ENCODE data around the gene GKN2. TPM values are rescaled to one million over a fixed set of nuclear protein-coding genes. Genes with fewer than 3 reads are reported as not detected.

GKN2 gene
- polyA plus RNA-seq, 3 donors = not detected

DNA sequence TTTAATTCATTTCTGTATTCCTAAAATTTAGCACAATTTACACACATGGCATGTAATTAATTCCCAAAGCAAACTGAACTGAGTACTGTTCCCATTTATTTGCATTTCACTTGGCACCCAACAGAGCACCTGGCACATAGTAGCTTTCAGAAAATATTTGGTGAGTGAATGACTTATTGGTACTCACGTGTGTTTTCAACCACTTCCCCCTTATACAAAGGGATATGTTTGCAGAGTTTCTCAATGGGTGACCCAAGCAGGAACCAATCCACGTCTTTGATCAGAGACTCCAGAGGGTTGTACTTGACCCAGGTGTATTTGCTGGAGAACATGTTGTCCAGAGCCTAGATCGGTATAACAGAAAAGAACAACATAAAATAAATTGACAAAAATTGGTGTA is 6.6 kb downstream of the GKN2 start:
- Histone ChIP-seq H3K9ac (ENCODE audit: insufficient read depth, low read length, poor library complexity, severe bottlenecking) (no peak overlapping the region), H3K36me3 (replicated peaks in 1 of 2; ENCODE audit: control insufficient read depth in 1 of 2, insufficient read depth in 2 of 2, low read length in 2 of 2) (no peaks in the 10 kb centered on the region), H2AFZ (ENCODE audit: insufficient read depth, low read depth, low read length, poor library complexity, severe bottlenecking) (no peak overlapping the region), H4K20me1 (ENCODE audit: insufficient read depth, low read length) (no peaks in the 10 kb centered on the region), H3K4me1 (ENCODE audit: control insufficient read depth in 1 of 2, insufficient read depth in 2 of 2, low read length in 2 of 2) (peaks cover 6 to 9% of the 10 kb centered on the region in 2 donors), H3K27ac (ENCODE audit: low read depth in 1 of 2, low read length in 2 of 2) (no peak overlapping the region), H3K4me2 (replicated peaks; ENCODE audit: extremely low read depth, low read length, poor library complexity, severe bottlenecking) (no peak overlapping the region), H3K27me3 (ENCODE audit: control insufficient read depth in 2 of 2, insufficient read depth in 2 of 2, low read length in 2 of 2) (no peaks in the 10 kb centered on the region), H3K79me2 (ENCODE audit: insufficient read depth, low read length) (no peaks in the 10 kb centered on the region), H3K4me3 (replicated peaks in 1 of 3; ENCODE audit: low read depth in 2 of 3, low read length in 3 of 3) (no peak overlapping the region), H3K9me3 (replicated peaks in 1 of 2; ENCODE audit: control insufficient read depth in 1 of 2, insufficient read depth in 1 of 2, low read length in 2 of 2) (peaks cover 0 to 3% of the 10 kb centered on the region in 2 donors)
- Mint-ChIP-seq H3K4me1 (peaks cover 9% of the 10 kb centered on the region), H3K9me3 (peaks cover 0 to 6% (median 3%) of the 10 kb centered on the region in 7 donors), H3K27me3 (ENCODE audit: low read depth in 3 of 3) (peaks cover 0 to 2% (median 0%) of the 10 kb centered on the region in 3 donors), H3K36me3 (no peaks in the 10 kb centered on the region), H3K27ac (no peak overlapping the region), H3K4me3 (no peak overlapping the region)
- no peak for DNase-seq
- no CpG with 5 or more reads among the region's 3 CpGs for WGBS (ENCODE audit: insufficient coverage)
- intact Hi-C loops (cut with micrococcal nuclease) = no loop called here
- TF ChIP-seq, protein P1, sequence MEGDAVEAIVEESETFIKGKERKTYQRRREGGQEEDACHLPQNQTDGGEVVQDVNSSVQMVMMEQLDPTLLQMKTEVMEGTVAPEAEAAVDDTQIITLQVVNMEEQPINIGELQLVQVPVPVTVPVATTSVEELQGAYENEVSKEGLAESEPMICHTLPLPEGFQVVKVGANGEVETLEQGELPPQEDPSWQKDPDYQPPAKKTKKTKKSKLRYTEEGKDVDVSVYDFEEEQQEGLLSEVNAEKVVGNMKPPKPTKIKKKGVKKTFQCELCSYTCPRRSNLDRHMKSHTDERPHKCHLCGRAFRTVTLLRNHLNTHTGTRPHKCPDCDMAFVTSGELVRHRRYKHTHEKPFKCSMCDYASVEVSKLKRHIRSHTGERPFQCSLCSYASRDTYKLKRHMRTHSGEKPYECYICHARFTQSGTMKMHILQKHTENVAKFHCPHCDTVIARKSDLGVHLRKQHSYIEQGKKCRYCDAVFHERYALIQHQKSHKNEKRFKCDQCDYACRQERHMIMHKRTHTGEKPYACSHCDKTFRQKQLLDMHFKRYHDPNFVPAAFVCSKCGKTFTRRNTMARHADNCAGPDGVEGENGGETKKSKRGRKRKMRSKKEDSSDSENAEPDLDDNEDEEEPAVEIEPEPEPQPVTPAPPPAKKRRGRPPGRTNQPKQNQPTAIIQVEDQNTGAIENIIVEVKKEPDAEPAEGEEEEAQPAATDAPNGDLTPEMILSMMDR (IDR thresholded peaks at IDR 0.05) = no peak

DNA sequence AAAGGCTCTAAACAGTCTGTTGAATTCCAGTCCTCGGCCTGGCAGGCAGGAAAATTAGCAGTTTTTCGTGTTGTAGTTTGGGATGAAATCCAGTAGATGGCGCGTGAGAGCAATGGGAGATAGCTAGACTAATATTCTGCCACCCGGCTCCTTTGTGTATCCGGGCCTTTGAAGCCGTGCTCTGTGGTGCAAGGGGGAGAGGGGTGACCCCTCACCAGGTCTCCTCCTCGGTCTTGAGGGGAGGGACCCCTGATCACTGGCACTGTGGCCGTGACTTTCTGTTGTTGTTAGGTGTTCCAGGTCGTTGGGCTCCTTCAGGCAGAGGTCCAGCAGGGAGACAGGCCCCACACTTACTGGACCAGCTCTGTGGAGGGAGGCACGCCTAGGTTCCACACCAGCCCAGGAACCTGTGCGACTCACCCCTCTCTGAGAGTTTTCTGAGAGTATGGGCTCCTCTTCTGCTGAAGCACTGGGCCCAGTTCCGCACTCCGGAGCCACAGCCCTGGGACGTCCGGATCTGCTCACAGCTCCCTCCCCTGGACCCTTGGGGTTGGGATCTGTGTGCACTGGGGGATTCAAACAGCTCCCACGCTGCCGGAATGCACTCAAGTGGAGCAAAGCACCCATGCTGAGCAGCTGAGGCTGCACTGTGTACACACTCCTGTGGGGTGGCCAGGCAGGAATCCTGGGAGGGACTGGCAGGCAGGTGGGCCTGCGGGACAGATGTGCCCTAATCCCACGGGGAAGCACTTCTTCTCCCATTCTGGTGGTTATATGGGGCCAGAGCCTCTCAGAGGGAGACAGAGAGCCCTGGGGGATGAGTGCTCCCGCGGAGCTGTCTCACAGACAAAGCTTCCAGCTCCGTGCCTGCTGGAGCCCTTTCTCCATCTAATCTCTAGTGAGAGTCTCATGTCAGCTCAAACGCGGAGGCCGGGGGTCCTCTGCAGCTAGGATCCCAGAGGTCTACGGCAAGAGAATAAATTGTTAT is 8.8 kb downstream of the GKN2 start:
- Histone ChIP-seq H3K27ac (ENCODE audit: low read depth in 1 of 2, low read length in 2 of 2) (no peak overlapping the region), H3K9me3 (replicated peaks in 1 of 2; ENCODE audit: control insufficient read depth in 1 of 2, insufficient read depth in 1 of 2, low read length in 2 of 2) (peaks cover 0 to 3% of the 10 kb centered on the region in 2 donors), H3K27me3 (ENCODE audit: control insufficient read depth in 2 of 2, insufficient read depth in 2 of 2, low read length in 2 of 2) (no peaks in the 10 kb centered on the region), H3K4me2 (replicated peaks; ENCODE audit: extremely low read depth, low read length, poor library complexity, severe bottlenecking) (no peak overlapping the region), H3K79me2 (ENCODE audit: insufficient read depth, low read length) (no peaks in the 10 kb centered on the region), H2AFZ (ENCODE audit: insufficient read depth, low read depth, low read length, poor library complexity, severe bottlenecking) (peak overlapping the region; percentile 35), H3K4me1 (ENCODE audit: control insufficient read depth in 1 of 2, insufficient read depth in 2 of 2, low read length in 2 of 2) (peaks cover 6 to 8% of the 10 kb centered on the region in 2 donors), H3K36me3 (replicated peaks in 1 of 2; ENCODE audit: control insufficient read depth in 1 of 2, insufficient read depth in 2 of 2, low read length in 2 of 2) (no peaks in the 10 kb centered on the region), H3K9ac (ENCODE audit: insufficient read depth, low read length, poor library complexity, severe bottlenecking) (no peak overlapping the region), H3K4me3 (replicated peaks in 1 of 3; ENCODE audit: low read depth in 2 of 3, low read length in 3 of 3) (no peak overlapping the region), H4K20me1 (ENCODE audit: insufficient read depth, low read length) (no peaks in the 10 kb centered on the region)
- 45% methylated on average over 21 of the region's 27 CpGs for WGBS (ENCODE audit: insufficient coverage)
- no peak overlapping the region for H3K27ac Mint-ChIP-seq
- peaks cover 0 to 6% (median 3%) of the 10 kb centered on the region in 7 donors for H3K9me3 Mint-ChIP-seq
- no peak overlapping the region for H3K4me3 Mint-ChIP-seq
- peaks cover 1 to 5% (median 2%) of the 10 kb centered on the region in 3 donors for H3K27me3 Mint-ChIP-seq (ENCODE audit: low read depth in 3 of 3)
- intact Hi-C loops (cut with micrococcal nuclease) = no loop called here
- H3K36me3 Mint-ChIP-seq = no peaks in the 10 kb centered on the region
- peaks cover 8% of the 10 kb centered on the region for H3K4me1 Mint-ChIP-seq
- TF ChIP-seq, protein P1 (IDR thresholded peaks at IDR 0.05) = peak; percentile 91
- peak; percentile 29 to 53 (median 44) for DNase-seq
